Fibroblast of mammary gland (primary cell): Measurements from ENCODE around the gene MYH16.

Experiments used
- DNase-seq: peaks from one replicate; pipeline ENCODE4 v3.0.0-alpha.2; 2010; ENCODE audit warnings: low read depth
- H3K4me3 ChIP-seq: 2 replicates; pipeline ENCODE4 v1.5.1; 2011; ENCODE audit warnings: low read depth, mild to moderate bottlenecking, low read length, moderate library complexity; ENCODE audit not compliant: control insufficient read depth
- CTCF ChIP-seq: conservative IDR thresholded peaks from 2 replicates; pipeline ENCODE4 v1.5.1; 2011; ENCODE audit warnings: low read depth, low read length, inconsistent platforms; ENCODE audit not compliant: control insufficient read depth, insufficient read depth

Gene MYH16

GRCh38 chr7:99290980-99291607 lies 18.5 kb downstream of the MYH16 start:
- no peak for TF ChIP-seq CTCF
- H3K4me3 ChIP-seq: no peak overlapping the region
- DNase-seq: no peak

GRCh38 chr7:99292127-99292526 lies 19.5 kb downstream of the MYH16 start:
- no peak overlapping the region for H3K4me3 ChIP-seq
- no peak for DNase-seq
- TF ChIP-seq CTCF: no peak

GRCh38 chr7:99293167-99293566 lies 20.5 kb downstream of the MYH16 start:
- TF ChIP-seq CTCF: no peak
- H3K4me3 ChIP-seq: no peak overlapping the region
- DNase-seq: no peak

GRCh38 chr7:99293650-99294049 lies 21.0 kb downstream of the MYH16 start:
- no peak for DNase-seq
- TF ChIP-seq CTCF: no peak
- H3K4me3 ChIP-seq: no peak overlapping the region

- no peak for TF ChIP-seq CTCF
- DNase-seq: no peak
- H3K4me3 ChIP-seq: no peak overlapping the region
Measured at GRCh38 chr7:99296471-99296870, 23.8 kb downstream of the MYH16 start.

- no peak for DNase-seq
- H3K4me3 ChIP-seq: no peak overlapping the region
- TF ChIP-seq CTCF: no peak
Measured at GRCh38 chr7:99301496-99301895, 28.9 kb downstream of the MYH16 start.

GRCh38 chr7:99305473-99306260 lies 33.0 kb downstream of the MYH16 start:
- DNase-seq: no peak
- H3K4me3 ChIP-seq: no peak overlapping the region
- no peak for TF ChIP-seq CTCF
